ENCODE results near the gene CCDC116.

Gene CCDC116

GRCh38 chr22:21599053-21599893, 33.3 kb upstream of the CCDC116 start:
- peaks cover 54% of the 10 kb centered on the region; the same call in 1 of the 2 replicates for H3K36me3 ChIP-seq (ENCODE audit: insufficient read depth, low read length)

GRCh38 chr22:21602579-21602978, 30.0 kb upstream of the CCDC116 start:
- Histone ChIP-seq H3K79me2 (ENCODE audit: insufficient read depth, low read length) (peaks cover 96% of the 10 kb centered on the region), H3K9me2 (replicated peaks; ENCODE audit: low read depth, low read length) (no peaks in the 10 kb centered on the region), H3K36me3 (ENCODE audit: insufficient read depth, low read length) (peaks cover 28% of the 10 kb centered on the region; the same call in 1 of the 2 replicates), H3K9ac (ENCODE audit: low read depth, low read length, poor library complexity, severe bottlenecking) (no peak overlapping the region), H3K27me3 (ENCODE audit: insufficient read depth, low read length, poor library complexity, severe bottlenecking) (no peaks in the 10 kb centered on the region), H3K4me3 (ENCODE audit: low read length, poor library complexity, severe bottlenecking) (no peak overlapping the region), H4K20me1 (ENCODE audit: insufficient read depth, low read length, poor library complexity, severe bottlenecking) (peaks cover 75% of the 10 kb centered on the region), H3K9me3 (ENCODE audit: insufficient read depth, low read depth, low read length) (no peaks in the 10 kb centered on the region), H3K4me2 (ENCODE audit: low read depth, low read length, poor library complexity, severe bottlenecking) (no peak overlapping the region), H3F3A (ENCODE audit: low read depth) (no peaks in the 10 kb centered on the region), H3K4me1 (ENCODE audit: insufficient read depth, low read length, poor library complexity, severe bottlenecking) (no peaks in the 10 kb centered on the region), H2AFZ (ENCODE audit: low read length) (no peak overlapping the region)
- TF ChIP-seq CTCF (conservative IDR thresholded peaks at IDR 0.05; ENCODE audit: low read length) (no peak), EZH2phosphoT487 (IDR thresholded peaks at IDR 0.05; ENCODE audit: borderline replicate concordance) (no peak)

More at GRCh38 chr22:21599053-21599893, 33.3 kb upstream of the CCDC116 start:
- peaks cover 78% of the 10 kb centered on the region for H4K20me1 ChIP-seq (ENCODE audit: insufficient read depth, low read length, poor library complexity, severe bottlenecking)
- H3K79me2 ChIP-seq (ENCODE audit: insufficient read depth, low read length): peaks cover 96% of the 10 kb centered on the region
- no peaks in the 10 kb centered on the region for H3K27me3 ChIP-seq (ENCODE audit: insufficient read depth, low read length, poor library complexity, severe bottlenecking)
- no peak overlapping the region for H2AFZ ChIP-seq (ENCODE audit: low read length)
- no peaks in the 10 kb centered on the region for H3F3A ChIP-seq (ENCODE audit: low read depth)
- no peak overlapping the region for H3K4me3 ChIP-seq (ENCODE audit: low read length, poor library complexity, severe bottlenecking)
- no peak for TF ChIP-seq CTCF (conservative IDR thresholded peaks at IDR 0.05; ENCODE audit: low read length)
- TF ChIP-seq EZH2phosphoT487 (IDR thresholded peaks at IDR 0.05; ENCODE audit: borderline replicate concordance): no peak
- H3K4me2 ChIP-seq (ENCODE audit: low read depth, low read length, poor library complexity, severe bottlenecking): no peak overlapping the region
- H3K4me1 ChIP-seq (ENCODE audit: insufficient read depth, low read length, poor library complexity, severe bottlenecking): no peaks in the 10 kb centered on the region
- H3K9me3 ChIP-seq (ENCODE audit: insufficient read depth, low read depth, low read length): no peaks in the 10 kb centered on the region
- H3K9me2 ChIP-seq (replicated peaks; ENCODE audit: low read depth, low read length): no peaks in the 10 kb centered on the region
- no peak overlapping the region for H3K9ac ChIP-seq (ENCODE audit: low read depth, low read length, poor library complexity, severe bottlenecking)

GRCh38 chr22:21603973-21604372, 28.6 kb upstream of the CCDC116 start:
- H2AFZ ChIP-seq (ENCODE audit: low read length): no peak overlapping the region
- H4K20me1 ChIP-seq (ENCODE audit: insufficient read depth, low read length, poor library complexity, severe bottlenecking): peaks cover 70% of the 10 kb centered on the region
- H3K36me3 ChIP-seq (ENCODE audit: insufficient read depth, low read length): peaks cover 25% of the 10 kb centered on the region; the same call in 1 of the 2 replicates
- H3K4me1 ChIP-seq (ENCODE audit: insufficient read depth, low read length, poor library complexity, severe bottlenecking): no peaks in the 10 kb centered on the region
- no peak overlapping the region for H3K4me3 ChIP-seq (ENCODE audit: low read length, poor library complexity, severe bottlenecking)
- no peaks in the 10 kb centered on the region for H3K9me3 ChIP-seq (ENCODE audit: insufficient read depth, low read depth, low read length)
- H3K9ac ChIP-seq (ENCODE audit: low read depth, low read length, poor library complexity, severe bottlenecking): no peak overlapping the region
- H3K79me2 ChIP-seq (ENCODE audit: insufficient read depth, low read length): peaks cover 94% of the 10 kb centered on the region
- H3F3A ChIP-seq (ENCODE audit: low read depth): no peaks in the 10 kb centered on the region
- H3K9me2 ChIP-seq (replicated peaks; ENCODE audit: low read depth, low read length): no peaks in the 10 kb centered on the region
- H3K4me2 ChIP-seq (ENCODE audit: low read depth, low read length, poor library complexity, severe bottlenecking): no peak overlapping the region
- no peaks in the 10 kb centered on the region for H3K27me3 ChIP-seq (ENCODE audit: insufficient read depth, low read length, poor library complexity, severe bottlenecking)
- no peak for TF ChIP-seq EZH2phosphoT487 (IDR thresholded peaks at IDR 0.05; ENCODE audit: borderline replicate concordance)
- TF ChIP-seq CTCF (conservative IDR thresholded peaks at IDR 0.05; ENCODE audit: low read length): no peak

All from Loucy (cell line).